Hippocampal formation (tissue), 2 donors: Measurements from ENCODE around the gene TLE4.
"Not testable (repeated sequence)": the region's sequence is repeated elsewhere in the genome, so short reads cannot be mapped to it uniquely, and the experiment has no call there.

Experiments used
- DNase-seq, 2 donors: peaks; one replicate each; lab custom pipeline; 2025; lab: John Stamatoyannopoulos, UW

The TLE4 gene

DNA sequence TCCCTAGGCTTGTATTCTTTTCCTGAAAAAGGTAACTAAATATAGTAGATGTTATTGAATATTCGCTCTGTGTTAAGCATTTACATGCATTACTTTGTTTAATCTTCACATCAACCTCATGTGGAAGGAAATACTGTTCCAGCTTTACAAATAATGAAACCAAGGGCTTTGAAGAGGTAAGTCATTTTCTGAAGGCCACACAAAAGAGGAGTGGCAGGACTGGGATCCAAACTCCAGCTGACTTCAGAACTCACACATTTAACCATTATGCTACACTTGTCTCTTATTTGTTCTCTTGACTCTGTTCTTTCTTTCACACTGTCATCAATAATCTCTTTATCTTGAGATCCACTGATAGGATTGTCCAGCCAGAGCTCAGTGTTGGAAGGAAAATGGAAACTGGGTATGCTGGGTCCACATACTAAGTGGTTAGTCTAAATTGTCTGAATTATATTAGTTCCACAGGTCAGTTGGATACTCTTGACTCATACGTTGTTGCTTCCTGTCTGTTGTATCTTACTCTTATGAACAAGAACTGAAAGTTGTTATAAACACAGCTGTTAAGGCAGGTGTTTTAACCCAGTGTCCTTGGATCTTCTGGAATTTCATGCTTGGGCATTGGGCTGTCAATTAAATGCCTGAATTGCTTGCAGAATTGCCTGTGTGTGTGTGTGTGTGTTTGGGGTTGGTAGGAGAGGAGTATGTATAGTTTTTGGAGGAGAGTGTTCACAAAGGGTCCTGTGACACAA, 65.6 kb downstream of the TLE4 start:
- DNase-seq: no peak

- no peak for DNase-seq
Observed at GRCh38 chr9:79638806-79639205, 67.0 kb downstream of the TLE4 start.

- no peak for DNase-seq
Observed at GRCh38 chr9:79639354-79639753, 67.6 kb downstream of the TLE4 start.

GRCh38 chr9:79640067-79640466, 68.3 kb downstream of the TLE4 start:
- not testable (repeated sequence) for DNase-seq

DNA sequence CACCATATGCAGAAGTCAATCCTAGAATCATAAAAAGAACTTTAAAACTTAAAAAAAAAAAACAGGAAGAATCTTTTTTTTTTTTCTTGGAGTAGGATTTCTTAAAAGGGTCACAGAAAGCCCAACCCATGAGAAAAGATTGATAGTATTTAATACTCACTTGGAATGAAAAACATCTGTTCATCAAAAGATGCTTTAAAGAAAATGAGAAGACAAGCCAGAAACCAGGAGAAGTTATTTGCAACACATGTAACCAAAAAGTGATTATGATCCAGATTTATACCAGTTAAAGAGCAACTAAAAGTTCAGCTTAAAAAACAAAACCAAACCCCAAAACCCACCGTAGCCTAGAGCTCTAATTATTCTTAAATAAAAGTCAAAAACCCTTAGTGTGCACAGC, 69.3 kb downstream of the TLE4 start:
- no peak for DNase-seq

- no peak for DNase-seq
Observed at GRCh38 chr9:79642671-79643070, 70.9 kb downstream of the TLE4 start.

GRCh38 chr9:79644048-79644447, 72.3 kb downstream of the TLE4 start:
- DNase-seq: no peak

- no peak for DNase-seq
Observed at GRCh38 chr9:79644601-79645000, 72.8 kb downstream of the TLE4 start.

DNA sequence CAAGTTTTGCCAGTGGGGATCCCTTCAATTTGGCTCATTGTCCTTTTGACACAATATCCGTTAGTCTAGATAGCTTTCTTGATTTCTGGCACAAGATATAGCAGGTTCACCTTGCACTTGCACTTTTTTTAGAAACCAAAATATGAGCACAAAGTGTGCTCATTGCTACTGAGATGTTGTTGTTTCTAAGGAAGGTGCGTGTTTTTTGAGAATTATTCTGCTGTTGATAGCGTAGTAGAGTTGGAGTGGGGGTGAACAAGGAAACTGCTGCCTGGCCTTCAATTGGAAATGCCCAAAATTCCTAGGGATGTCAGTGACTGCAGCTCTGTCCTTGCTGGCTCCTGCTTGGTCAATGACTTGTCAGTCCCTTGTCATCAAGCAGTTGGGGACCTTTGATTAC, 73.3 kb downstream of the TLE4 start:
- DNase-seq: no peak

DNA sequence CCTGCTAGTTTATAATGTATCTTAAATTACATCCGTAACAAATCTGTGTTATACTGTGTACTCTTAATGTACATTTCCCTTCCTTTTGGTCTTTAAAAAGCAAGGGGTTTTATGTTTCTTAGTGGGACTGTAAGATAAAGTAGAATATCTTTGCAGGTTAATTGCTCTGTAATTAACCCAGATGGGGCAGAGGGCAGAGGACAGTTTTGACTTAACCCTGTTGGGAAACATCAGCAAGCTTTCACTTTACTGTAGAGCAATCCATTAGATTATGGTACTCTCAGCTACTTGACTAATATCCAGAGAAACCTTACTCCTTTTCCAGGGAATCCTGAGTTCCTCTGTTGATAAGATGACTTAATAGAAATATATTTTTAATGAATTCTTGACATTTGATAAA, 74.3 kb downstream of the TLE4 start:
- DNase-seq: no peak

GRCh38 chr9:79651251-79651795, 79.6 kb downstream of the TLE4 start:
- no peak for DNase-seq

DNA sequence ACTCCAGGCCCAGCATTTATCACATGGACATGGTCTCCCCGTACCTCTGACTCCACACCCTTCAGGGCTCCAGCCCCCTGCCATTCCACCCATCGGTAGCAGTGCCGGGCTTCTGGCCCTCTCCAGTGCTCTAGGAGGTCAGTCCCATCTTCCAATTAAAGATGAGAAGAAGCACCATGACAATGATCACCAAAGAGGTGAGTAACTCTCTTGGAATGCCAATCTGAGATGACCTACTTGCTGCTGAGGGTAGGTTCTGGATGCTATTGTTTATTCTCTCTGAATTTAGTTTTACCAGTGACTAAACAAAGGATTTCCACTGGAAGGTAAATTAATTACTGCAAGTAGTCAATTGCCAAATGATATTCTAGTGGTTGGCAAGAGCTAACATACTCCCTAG, 80.8 kb downstream of the TLE4 start:
- no peak for DNase-seq

DNA sequence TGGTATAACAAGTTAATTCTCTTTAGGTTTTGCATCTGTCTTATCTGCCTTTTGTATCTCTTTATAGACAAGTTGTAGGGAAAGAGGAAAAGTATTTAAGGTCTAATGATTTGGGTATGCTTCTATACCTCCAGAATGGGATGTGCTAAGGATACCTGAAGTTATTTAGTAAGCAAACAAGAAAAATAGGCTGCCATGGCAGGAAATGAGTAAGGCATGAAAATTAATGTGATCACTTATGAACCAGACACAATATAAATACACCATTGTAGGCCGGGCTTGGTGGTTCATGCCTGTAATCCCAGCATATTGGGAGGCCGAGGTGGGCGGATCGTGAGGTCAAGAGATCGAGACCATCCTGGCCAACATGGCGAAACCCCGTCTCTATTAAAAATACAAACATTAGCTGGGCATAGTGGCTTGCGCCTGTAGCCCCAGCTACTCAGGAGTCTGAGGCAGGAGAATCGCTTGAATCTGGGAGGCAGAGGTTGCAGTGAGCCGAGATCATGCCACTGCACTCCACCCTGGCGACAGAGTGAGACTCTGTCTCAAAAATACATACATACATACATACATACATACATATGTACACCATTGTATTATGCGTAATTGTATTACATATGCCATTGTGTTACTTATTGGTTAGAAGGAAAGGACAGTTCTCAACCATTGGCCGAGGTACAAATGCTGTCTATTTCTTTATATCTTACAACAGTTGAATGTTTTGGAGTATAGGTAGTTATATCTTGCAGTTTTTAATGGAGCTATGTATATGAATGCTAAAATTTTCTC, 83.0 kb downstream of the TLE4 start:
- DNase-seq: not testable (repeated sequence)

- DNase-seq: no peak
Observed at GRCh38 chr9:79655551-79655950, 83.8 kb downstream of the TLE4 start.

GRCh38 chr9:79656169-79656568, 84.4 kb downstream of the TLE4 start:
- DNase-seq: no peak

- no peak for DNase-seq
Observed at GRCh38 chr9:79657891-79658290, 86.1 kb downstream of the TLE4 start.

- DNase-seq: no peak
Observed at GRCh38 chr9:79658926-79659325, 87.2 kb downstream of the TLE4 start.

GRCh38 chr9:79660615-79661014, 88.8 kb downstream of the TLE4 start:
- no peak for DNase-seq

DNA sequence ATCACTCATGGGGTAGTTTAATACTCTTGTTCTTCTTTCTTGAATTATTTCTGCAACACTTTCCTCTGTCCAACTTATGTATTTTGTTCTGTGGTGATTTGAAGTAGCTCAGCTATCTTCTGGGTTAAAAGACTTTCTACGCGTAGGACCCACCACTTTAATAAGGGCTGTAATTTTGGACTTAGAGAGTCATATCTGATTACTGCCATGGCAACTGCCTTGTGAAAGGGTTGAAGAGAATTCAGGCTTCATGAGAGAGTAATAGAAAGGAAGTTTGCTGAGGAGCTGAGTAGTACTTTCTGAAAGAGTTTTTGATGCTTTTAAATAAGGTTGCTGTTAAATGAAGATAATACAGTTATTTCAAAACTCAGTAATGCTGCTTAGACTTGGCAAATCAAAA, 89.5 kb downstream of the TLE4 start:
- no peak for DNase-seq

DNA sequence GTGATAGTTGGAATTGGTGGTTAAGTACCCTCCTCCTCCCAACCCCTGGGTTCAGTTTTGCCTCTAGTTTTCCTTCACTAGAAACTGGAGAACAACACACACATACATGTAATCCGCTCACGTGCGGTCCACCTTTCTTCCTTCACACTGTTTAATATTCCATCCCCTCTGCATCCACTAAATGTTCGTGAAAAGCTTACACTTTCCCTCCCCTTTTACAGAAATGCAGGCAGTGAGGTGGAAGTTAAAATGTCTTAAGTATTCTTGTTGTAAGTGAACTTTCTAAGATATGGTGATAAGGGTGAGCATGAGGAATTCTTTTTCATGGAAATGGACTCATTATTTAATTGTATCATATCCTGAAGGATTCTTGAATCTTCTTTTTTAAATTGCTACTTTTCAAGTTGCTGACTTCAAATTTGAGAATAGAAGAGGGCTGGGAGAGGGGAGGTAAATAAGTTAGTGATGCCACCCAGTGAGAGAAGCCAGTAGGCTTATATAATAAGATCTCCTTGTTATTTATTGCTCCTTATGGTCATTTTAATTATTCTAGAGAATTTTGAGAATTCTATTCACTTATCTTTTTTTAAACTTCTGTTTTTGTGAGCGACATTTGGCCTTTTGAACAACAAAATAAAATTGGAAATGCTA, 90.2 kb downstream of the TLE4 start:
- DNase-seq: no peak

GRCh38 chr9:79662537-79662956, 90.8 kb downstream of the TLE4 start:
- peak in 1 of 2 donors; percentile 24 for DNase-seq

GRCh38 chr9:79663300-79663699, 91.5 kb downstream of the TLE4 start:
- no peak for DNase-seq

- no peak for DNase-seq
Observed at GRCh38 chr9:79663878-79664277, 92.1 kb downstream of the TLE4 start.
